HS-27A (cell line): ENCODE data around the gene BTBD6.

Experiments used
- DNase-seq: peaks from one replicate; pipeline ENCODE4 v3.0.0-alpha.2; 2012; ENCODE audit warnings: low read depth, missing footprints

BTBD6 gene

DNA sequence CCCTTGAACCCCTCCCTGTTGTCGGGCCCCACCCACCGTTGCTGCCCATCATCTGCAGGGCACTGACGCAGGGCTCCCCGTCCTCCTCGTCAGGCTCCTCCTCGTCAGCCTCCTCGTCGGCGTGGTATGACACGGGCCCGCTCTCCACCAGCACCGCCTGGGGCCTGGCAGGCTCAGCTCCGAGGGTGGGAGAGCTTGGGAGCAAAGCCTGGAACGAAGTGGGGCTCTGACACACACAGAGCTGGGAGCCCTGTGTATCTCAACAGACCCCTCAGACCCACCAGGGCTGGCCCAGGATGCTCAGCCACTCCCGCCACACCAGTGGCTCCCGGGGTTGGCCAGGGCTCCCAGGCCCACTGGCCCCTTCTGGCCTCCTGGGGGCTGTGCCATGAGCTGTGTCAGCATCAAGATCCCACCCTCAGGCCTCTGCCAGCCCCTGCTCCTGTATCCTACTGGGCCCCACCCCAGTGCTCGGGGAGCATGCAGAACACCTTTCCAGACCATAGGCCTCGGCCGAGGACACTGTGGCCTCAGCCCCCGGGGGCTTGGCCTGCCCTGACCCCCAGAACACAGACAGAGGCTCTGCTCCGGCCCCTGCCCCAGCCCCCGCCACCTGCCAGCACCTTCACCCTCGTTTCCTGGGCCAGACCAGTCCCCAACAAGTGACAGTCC lies 37.1 kb upstream of the BTBD6 start:
- DNase-seq = no peak

- DNase-seq = no peak
Observed at GRCh38 chr14:105211758-105212089, 36.6 kb upstream of the BTBD6 start.

DNA sequence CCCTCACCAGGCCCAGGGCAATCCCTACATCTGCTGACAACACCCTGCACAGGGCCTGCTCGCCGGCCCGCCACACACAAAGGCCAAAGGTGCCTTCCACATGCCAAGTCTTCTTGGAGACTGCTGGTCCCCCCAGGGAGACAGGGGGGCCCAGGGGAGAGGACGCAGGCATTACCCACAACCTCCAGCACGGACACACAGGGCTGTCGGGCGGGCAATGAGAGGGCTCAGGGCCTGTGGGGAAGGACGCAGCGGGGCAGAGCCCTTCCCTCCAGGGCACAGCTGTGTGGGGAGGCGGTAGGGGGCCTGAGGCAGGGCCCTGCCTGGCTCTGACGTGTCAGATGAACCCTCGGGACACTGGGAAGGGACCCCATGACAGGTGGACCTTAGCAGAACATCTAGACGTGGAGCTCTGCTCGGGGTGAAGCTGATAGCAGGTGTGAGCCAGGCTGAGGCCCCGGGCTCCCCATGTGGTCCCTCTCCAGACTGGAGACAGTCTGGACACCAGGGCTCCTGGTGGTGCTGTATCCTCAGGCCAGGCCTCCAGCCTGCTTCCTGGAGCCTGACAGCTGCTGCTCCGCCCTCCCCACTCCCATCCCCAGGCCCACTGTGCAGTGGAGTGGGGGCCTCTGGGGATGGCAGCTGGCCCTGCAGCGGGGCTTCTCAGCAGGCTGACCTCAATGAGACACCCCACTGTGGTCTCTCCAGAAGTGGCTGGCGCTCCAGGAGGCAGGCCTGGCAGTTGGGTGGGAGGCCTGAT lies 35.6 kb upstream of the BTBD6 start:
- DNase-seq = no peak

- DNase-seq = no peak
Observed at GRCh38 chr14:105213361-105213760, 35.0 kb upstream of the BTBD6 start.

- no peak for DNase-seq
Observed at GRCh38 chr14:105214324-105214915, 33.9 kb upstream of the BTBD6 start.

GRCh38 chr14:105215602-105216001 lies 32.7 kb upstream of the BTBD6 start:
- no peak for DNase-seq

DNA sequence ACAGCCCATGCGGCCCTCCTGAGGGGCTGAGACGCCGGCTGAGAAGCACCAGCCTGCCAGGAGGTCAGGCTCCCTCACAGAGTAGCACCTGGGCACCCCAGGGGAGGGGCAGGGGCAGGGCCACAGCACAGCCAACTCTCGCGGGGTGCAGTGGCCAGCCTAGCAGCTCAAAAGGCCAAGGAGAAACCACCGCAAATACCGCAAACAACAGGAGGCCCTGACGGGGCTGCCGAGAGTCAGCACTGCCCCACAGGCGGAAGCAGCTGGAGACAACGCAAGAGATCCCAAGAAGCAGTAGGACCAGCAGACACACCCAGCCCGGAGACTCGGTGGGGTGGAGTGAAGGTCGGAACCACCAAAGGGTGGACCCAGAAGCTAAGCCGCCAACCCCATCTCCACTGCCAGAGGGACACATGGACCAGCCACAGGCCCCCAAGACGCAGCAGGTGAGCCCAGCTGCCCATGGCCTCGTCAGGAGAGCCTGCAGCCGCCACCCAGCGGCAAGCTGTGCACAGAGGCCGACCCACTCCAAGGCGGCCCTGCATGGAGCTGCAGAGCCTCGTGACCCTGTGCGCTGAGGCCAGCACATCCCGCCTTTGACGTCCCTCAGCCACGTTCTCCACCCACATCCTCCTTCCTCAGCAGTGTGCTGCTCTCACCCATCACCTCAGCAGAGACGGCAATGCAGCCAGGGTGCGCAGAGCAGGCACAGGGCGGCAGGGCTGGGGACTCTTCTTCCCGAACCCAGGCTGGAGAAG lies 31.7 kb upstream of the BTBD6 start:
- DNase-seq = no peak

GRCh38 chr14:105217774-105218173 lies 30.6 kb upstream of the BTBD6 start:
- DNase-seq = no peak

DNA sequence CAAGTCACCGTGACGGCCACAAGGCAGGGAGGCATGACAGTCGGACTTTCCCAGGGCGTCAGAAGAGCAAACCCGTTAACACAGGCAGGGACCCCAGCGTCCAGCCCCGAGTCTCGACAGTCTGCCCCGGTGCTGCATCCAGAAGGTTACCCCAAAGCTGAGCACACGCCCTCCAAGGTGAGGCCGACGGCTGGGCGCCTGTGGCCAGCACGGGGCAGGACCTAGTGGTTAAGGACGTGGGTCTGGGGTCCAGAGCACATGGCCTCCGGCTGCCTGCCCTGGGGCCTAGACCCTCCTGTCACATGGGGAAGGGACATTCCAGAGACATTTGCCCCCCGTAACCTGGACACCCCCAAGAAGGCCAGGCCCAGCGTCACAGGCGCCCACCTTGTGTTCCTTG lies 29.7 kb upstream of the BTBD6 start:
- no peak for DNase-seq

GRCh38 chr14:105219043-105219612 lies 29.2 kb upstream of the BTBD6 start:
- DNase-seq = no peak

- DNase-seq = no peak
Observed at GRCh38 chr14:105219753-105220152, 28.6 kb upstream of the BTBD6 start.

- DNase-seq = no peak
Observed at GRCh38 chr14:105220699-105221597, 27.4 kb upstream of the BTBD6 start.

DNA sequence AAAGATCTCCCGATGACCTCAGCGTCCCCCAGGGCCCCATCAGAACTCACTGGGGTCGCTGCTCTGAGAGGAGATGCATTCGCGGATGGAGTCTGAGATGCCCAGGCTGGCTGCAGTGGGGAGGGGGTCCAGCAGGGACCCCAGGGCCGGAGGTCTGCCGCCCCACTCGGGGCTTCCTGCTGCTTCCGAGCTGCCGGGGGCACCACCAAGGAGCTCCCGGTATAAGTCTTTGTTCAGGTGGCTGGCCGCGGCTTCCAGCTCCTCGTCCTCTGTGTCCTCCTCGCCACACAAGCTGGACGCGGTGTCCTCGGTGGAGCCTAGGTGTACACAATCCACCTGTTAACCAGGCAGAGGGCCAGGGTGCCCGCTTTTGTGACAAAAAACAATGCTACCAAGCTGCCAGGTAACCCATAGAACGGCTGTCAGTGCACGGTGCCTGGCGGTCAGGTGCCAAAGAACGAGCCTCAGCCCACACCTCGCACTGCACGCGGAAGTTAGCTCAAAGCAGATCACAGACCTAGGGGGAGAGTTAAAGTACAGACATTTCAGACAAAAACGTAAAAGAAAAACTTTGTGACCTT lies 26.6 kb upstream of the BTBD6 start:
- no peak for DNase-seq

- no peak for DNase-seq
Observed at GRCh38 chr14:105223260-105223659, 25.1 kb upstream of the BTBD6 start.

DNA sequence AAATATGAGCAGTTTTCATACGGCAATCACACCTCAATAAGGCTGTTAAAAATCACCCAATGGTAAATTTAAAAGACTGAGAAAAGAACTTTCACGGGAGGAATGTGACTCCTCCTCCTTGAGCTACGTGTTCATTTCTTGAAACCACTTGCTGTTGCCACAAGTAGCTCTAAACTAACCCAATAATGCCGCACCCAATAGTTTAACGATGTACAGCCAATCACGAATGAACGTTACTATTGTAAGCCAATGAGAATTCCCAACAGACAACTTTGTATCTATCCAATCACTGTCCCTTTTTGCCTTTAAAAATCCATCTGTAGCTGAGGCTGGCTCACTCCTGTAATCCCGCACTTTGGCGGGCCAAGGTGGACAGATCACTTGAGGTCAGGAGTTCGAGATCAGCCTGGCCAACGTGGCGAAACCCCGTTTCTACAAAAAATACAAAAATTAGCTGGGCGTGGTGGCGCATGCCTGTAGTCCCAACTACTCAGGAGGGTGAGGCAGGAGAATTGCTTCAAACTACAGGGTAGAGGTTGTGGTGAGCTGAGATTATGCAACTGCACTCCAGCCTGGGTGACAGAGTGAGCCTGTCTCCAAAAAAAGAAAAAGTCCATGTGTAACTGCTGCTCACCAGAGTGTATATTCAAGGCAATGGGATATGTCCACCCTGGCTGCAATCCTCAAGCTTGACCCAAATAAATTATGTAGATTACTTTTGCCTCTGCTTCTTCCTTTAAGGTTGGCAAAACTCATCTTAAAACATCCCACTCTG lies 24.4 kb upstream of the BTBD6 start:
- no peak for DNase-seq

- no peak for DNase-seq
Observed at GRCh38 chr14:105224845-105225570, 23.3 kb upstream of the BTBD6 start.

DNA sequence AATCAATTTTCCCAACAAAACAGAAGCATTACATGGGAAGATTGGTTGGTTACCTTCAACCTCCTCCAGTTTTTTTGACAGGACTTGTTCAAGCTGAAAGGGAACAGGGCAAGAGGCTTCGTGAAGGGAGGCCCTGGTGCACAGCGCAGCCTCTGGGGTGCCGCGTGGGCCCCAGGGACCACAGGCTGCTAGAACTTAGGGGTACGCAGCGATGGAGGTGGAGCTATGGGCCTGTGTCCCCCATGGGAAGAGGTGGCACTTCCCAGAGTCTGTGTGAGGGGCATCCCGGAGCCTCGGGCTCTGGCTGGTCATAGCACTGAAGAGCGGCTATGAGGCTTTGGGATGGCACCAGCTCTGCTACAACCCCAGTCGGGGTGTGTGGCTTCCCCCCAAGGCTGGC lies 22.1 kb upstream of the BTBD6 start:
- DNase-seq = no peak

DNA sequence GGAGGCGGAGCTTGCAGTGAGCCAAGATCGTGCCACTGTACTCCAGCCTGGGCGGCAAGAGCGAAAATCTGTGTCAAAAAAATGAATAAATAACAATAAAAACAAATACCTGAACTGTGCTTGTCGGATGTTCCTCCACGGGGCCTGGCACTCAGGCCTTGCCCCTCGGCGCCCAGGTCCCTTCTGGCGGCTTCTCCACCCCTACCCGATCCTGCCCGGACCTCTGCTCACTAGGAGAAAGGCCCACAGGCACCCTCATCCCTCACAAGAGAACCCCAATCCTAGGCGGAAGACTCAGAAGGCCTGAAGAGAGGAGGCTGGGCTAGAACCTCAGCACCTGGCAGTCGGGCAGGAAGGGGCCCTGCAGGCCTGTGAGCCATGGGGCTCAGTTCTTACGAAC lies 21.0 kb upstream of the BTBD6 start:
- no peak for DNase-seq

GRCh38 chr14:105228562-105228961 lies 19.8 kb upstream of the BTBD6 start:
- no peak for DNase-seq
